K562 (cell line): ENCODE data around the gene C6orf163. TPM values are rescaled to one million over a fixed set of nuclear protein-coding genes. Genes with fewer than 3 reads are reported as not detected.

Experiments used
- ATAC-seq: fragments of 200-7000 bp; cut with Tn5 transposase; 3 replicates; pipeline ENCODE4 v1.9.1; 2020; ENCODE audit warnings: moderate library complexity
- BruUV-seq: library from RNA; stranded (reverse); fragments of 400-500 nt; replicated peaks from 2 replicates; lab custom pipeline; 2021; lab: Mats Ljungman, UMichigan
- CTCF ChIA-PET: fragments of 300-600 bp; formaldehyde crosslinking; extraction: SDS; loops from one replicate; lab custom pipeline; 2021; ENCODE audit warnings: low intra/inter-chr PET ratio; lab: Yijun Ruan, JAX
- POLR2A ChIA-PET: fragments of 300-600, 350-650 bp; sonication (Branson Sonifier 250); formaldehyde crosslinking; extraction: SDS; loops from one replicate; lab custom pipeline; 2021; ENCODE audit warnings: antibody characterized with exemption, inconsistent platforms; lab: Yijun Ruan, JAX
- DNase-seq, 4 experiments: peaks; one replicate each; pipeline versions ENCODE4 v3.0.0 to v3.0.0-alpha.2; 2011 to 2018; ENCODE audit warnings: low spot score in 3 of 4, mixed read lengths in 3 of 4; ENCODE audit errors: extremely low read depth in 1 of 4
- FAIRE-seq: peaks from 2 replicates; lab custom pipeline; 2011; peaks lifted over from hg19 to GRCh38; lab: Jason Lieb, UNC
- H2AFZ ChIP-seq: 2 replicates; pipeline ENCODE4 v1.6.0; 2011; ENCODE audit warnings: low read depth, low read length, control low read depth, inconsistent platforms
- H3K27ac ChIP-seq: fragments of 200-600 bp; 3 replicates; pipeline ENCODE4 v1.8.0; 2011; ENCODE audit warnings: low read depth, mild to moderate bottlenecking, control low read depth, inconsistent platforms, low read length, moderate library complexity, mixed read lengths; ENCODE audit errors: extremely low read depth
- H3K27me3 ChIP-seq, 2 experiments: fragments of 300-600 bp in 1 of 2; 2 replicates in 1 of 2; 3 replicates in 1 of 2; pipeline versions ENCODE4 v1.6.0 to v1.8.0; 2011; ENCODE audit warnings: inconsistent platforms in 2 of 2, low read length in 2 of 2, mild to moderate bottlenecking in 1 of 2, mixed read lengths in 1 of 2, moderate library complexity in 1 of 2; ENCODE audit not compliant: control insufficient read depth in 2 of 2, insufficient read depth in 2 of 2
- H3K36me3 ChIP-seq: fragments of 300-600 bp; 3 replicates; pipeline ENCODE4 v1.8.0; 2011; ENCODE audit warnings: mild to moderate bottlenecking, low read length, inconsistent platforms; ENCODE audit not compliant: control insufficient read depth, insufficient read depth
- H3K4me1 ChIP-seq, 2 experiments: fragments of 200-600 bp in 1 of 2; replicated peaks in 1 of 2; 2 replicates in 1 of 2; 3 replicates in 1 of 2; pipeline versions ENCODE4 v1.5.1 to v1.8.0; 2011; ENCODE audit warnings: inconsistent platforms in 2 of 2, low read length in 2 of 2, mild to moderate bottlenecking in 1 of 2, mixed read lengths in 1 of 2, moderate library complexity in 1 of 2; ENCODE audit not compliant: control insufficient read depth in 2 of 2, insufficient read depth in 2 of 2
- H3K4me2 ChIP-seq: 2 replicates; pipeline ENCODE4 v1.6.1; 2011; ENCODE audit warnings: low read length, control low read depth, inconsistent platforms, mixed read lengths; ENCODE audit not compliant: insufficient read depth
- H3K4me3 ChIP-seq: fragments of 200-600 bp; sonication (generic), shearing (Covaris generic); 2 replicates; pipeline ENCODE4 v1.5.1; 2016; ENCODE audit warnings: control low read depth, inconsistent platforms
- H3K79me2 ChIP-seq: fragments of 200-600 bp; 3 replicates; pipeline ENCODE4 v1.8.0; 2011; ENCODE audit warnings: low read length, inconsistent platforms; ENCODE audit not compliant: control insufficient read depth, insufficient read depth
- H3K9ac ChIP-seq, 2 experiments: 2 replicates each; pipeline versions ENCODE4 v1.6.0 to v1.6.1; 2011; ENCODE audit warnings: low read depth in 2 of 2, low read length in 2 of 2, control low read depth in 1 of 2, inconsistent platforms in 1 of 2, mild to moderate bottlenecking in 1 of 2, mixed read lengths in 1 of 2; ENCODE audit not compliant: insufficient read depth in 1 of 2
- H3K9me1 ChIP-seq: one replicate; pipeline ENCODE4 v1.6.0; 2011; ENCODE audit warnings: inconsistent platforms, mild to moderate bottlenecking, low read length, moderate library complexity; ENCODE audit not compliant: control insufficient read depth, insufficient read depth
- H3K9me3 ChIP-seq: replicated peaks from 2 replicates; pipeline ENCODE4 v1.5.1; 2011; ENCODE audit warnings: low read depth, low read length, inconsistent platforms; ENCODE audit not compliant: control insufficient read depth, insufficient read depth
- H4K20me1 ChIP-seq: replicated peaks from 2 replicates; pipeline ENCODE4 v1.6.1; 2011; ENCODE audit warnings: low read length, inconsistent platforms, mixed read lengths; ENCODE audit not compliant: control insufficient read depth, insufficient read depth
- CBFB ChIP-seq: sonication (generic); formaldehyde crosslinking; IDR thresholded peaks from 2 replicates; pipeline ENCODE4 v1.4.0; 2020; ENCODE audit warnings: mild to moderate bottlenecking, missing genetic modification reagents
- KDM5B ChIP-seq: fragments of 200-600 bp; sonication (generic); IDR thresholded peaks from 2 replicates; pipeline ENCODE4 v1.6.1; 2012; ENCODE audit warnings: low read depth, mild to moderate bottlenecking, moderate library complexity, low read length, control low read depth, inconsistent platforms; ENCODE audit not compliant: insufficient replicate concordance
- NFATC3 ChIP-seq: fragments of 450-650 bp; IDR thresholded peaks from 2 replicates; pipeline ENCODE4 v1.6.1; 2017; ENCODE audit warnings: mild to moderate bottlenecking
- NR1H2 ChIP-seq: sonication (generic); formaldehyde crosslinking; IDR thresholded peaks from 2 replicates; pipeline ENCODE4 v1.4.0; 2020; ENCODE audit warnings: mild to moderate bottlenecking, missing genetic modification reagents
- RBM15 ChIP-seq: fragments of 200-400 bp; formaldehyde crosslinking; IDR thresholded peaks from 2 replicates; pipeline ENCODE4 v1.6.1; 2018; ENCODE audit warnings: mild to moderate bottlenecking, low read length, moderate library complexity; ENCODE audit not compliant: insufficient read depth
- TCF7 ChIP-seq: sonication (generic); IDR thresholded peaks from 2 replicates; pipeline ENCODE4 v1.6.1; 2016; ENCODE audit warnings: antibody characterized with exemption, borderline replicate concordance
- U2AF2 ChIP-seq: fragments of 200-400 bp; formaldehyde crosslinking; optimal IDR thresholded peaks from 2 replicates; pipeline ENCODE3; 2017; ENCODE audit warnings: low read depth, mild to moderate bottlenecking, low read length
- ZNF175 ChIP-seq: fragments of 200-800 bp; sonication (Bioruptor generic); IDR thresholded peaks from 2 replicates; pipeline ENCODE4 v1.6.1; 2016; ENCODE audit warnings: low read depth, mild to moderate bottlenecking, missing genetic modification characterization, missing compliant biosample characterization
- ZNF324 ChIP-seq: fragments of 250-450 bp; sonication (Bioruptor Pico); IDR thresholded peaks from 2 replicates; pipeline ENCODE4 v1.4.0; 2020; ENCODE audit warnings: mild to moderate bottlenecking
- ZNF668 ChIP-seq: fragments of 250-450 bp; sonication (Bioruptor Pico); IDR thresholded peaks from 2 replicates; pipeline ENCODE4 v1.8.0; 2022; ENCODE audit warnings: mild to moderate bottlenecking, inconsistent platforms
- ZNF696 ChIP-seq: fragments of 250-450 bp; sonication (Bioruptor Pico); conservative IDR thresholded peaks from 2 replicates; pipeline ENCODE4 v1.4.0; 2020; ENCODE audit warnings: mild to moderate bottlenecking, moderate library complexity
- WGBS: fragments of 100-300 bp; shearing (Covaris generic); methylation state at CpG from one replicate; pipeline ENCODE4 v1.1.6; 2016; ENCODE audit warnings: low coverage, mixed read lengths; ENCODE audit not compliant: insufficient coverage; ENCODE audit errors: missing lambda C conversion rate; 5-methylcytosine and 5-hydroxymethylcytosine counted together
- in situ Hi-C: fragments of 300-500 bp; cut with MboI; formaldehyde crosslinking; loops from 4 replicates; pipeline ENCODE4 v1.15.0; 2018; ENCODE audit warnings: inconsistent platforms, mixed read lengths
- intact Hi-C: fragments of 100-400 bp; cut with micrococcal nuclease; formaldehyde crosslinking; loops from 2 replicates; pipeline ENCODE4 v1.14.2; 2022
- polyA plus RNA-seq, 8 experiments: library from polyadenylated mRNA; depleted of rRNA in 4 of 8; stranded (reverse) in 5 of 8; unstranded in 3 of 8; fragments of >200 nt; fragmentation: Nextera tagmentation in 2 of 8; fragmentation: Illumina TruSeq in 1 of 8; extraction: Ambion mirVana in 2 of 8; extraction: Trizol in 1 of 8; gene quantifications; 2 replicates each; pipeline versions ENCODE4 v1.2.1 to v1.2.3, GENCODE V29; 2011 to 2014; ENCODE audit warnings: inconsistent platforms in 1 of 8, missing spikeins in 1 of 8
- total RNA-seq, 7 experiments: library from RNA; depleted of rRNA in 6 of 7; stranded (reverse); fragments of >200 nt in 6 of 7; fragmentation: Illumina TruSeq in 2 of 7; extraction: Trizol in 2 of 7; gene quantifications; 2 replicates each; pipeline versions ENCODE4 v1.2.1 to v1.2.3, GENCODE V29; 2011 to 2021; ENCODE audit warnings: low replicate concordance in 1 of 7
- TF ChIP-seq, protein P1 (sequence below): fragments of 250-450 bp; sonication (Bioruptor Pico); IDR thresholded peaks from 2 replicates; pipeline ENCODE4 v1.9.0; 2021; ENCODE audit warnings: mild to moderate bottlenecking, inconsistent platforms
- TF ChIP-seq, protein P2 (sequence below), 2 experiments: fragments of 250-450 bp in 1 of 2; fragments of 450-650 bp in 1 of 2; sonication (Bioruptor Pico) in 1 of 2; IDR thresholded peaks; 2 replicates each; pipeline versions ENCODE4 v1.6.1 to v1.8.0; 2016 to 2021; ENCODE audit warnings: mild to moderate bottlenecking in 2 of 2, moderate library complexity in 2 of 2, missing compliant biosample characterization in 1 of 2, missing genetic modification characterization in 1 of 2

The C6orf163 gene
- total and polyA plus RNA-seq, 9 of the 15 experiments (the other 6 are each of a cell fraction or from before 2014, with no cell fraction given): 0.67 to 4.7 (median 1.5) TPM

DNA sequence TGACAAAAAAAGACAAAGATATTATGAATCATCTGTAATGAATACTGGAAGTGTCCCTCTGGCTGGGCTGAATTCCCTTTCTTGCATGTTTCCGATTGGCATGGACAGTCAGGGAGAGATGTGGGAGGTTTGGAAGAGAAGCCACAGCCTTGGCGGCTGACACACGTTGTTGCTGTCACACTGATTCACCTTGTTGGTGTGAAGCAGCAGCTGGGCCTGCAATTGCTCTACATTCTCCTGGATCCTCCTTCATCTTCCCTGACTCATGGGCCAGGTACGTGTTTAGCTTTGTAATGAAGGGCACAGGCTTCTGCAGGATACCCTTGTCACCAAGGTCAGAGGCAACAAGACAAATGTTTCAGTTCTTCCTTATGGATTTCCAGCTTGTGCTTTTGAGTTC, 35.6 kb upstream of the C6orf163 start:
- H3K4me1 ChIP-seq: no peaks in the 10 kb centered on the region
- 4% methylated on average over 4 of the region's 4 CpGs for WGBS
- peak; percentile 49 for FAIRE-seq
- no peaks in the 10 kb centered on the region for H4K20me1 ChIP-seq
- no peak overlapping the region for H3K9ac ChIP-seq
- TF ChIP-seq ZNF668 (no peak), NFATC3 (no peak), U2AF2 (no peak), CBFB (CRISPR knock-in tag) (no peak), TCF7 (no peak), ZNF175 (CRISPR knock-in tag) (no peak), KDM5B (no peak), NR1H2 (CRISPR knock-in tag) (no peak), RBM15 (no peak), ZNF324 (CRISPR knock-in tag) (no peak), ZNF696 (CRISPR knock-in tag) (no peak)
- TF ChIP-seq, protein P1, sequence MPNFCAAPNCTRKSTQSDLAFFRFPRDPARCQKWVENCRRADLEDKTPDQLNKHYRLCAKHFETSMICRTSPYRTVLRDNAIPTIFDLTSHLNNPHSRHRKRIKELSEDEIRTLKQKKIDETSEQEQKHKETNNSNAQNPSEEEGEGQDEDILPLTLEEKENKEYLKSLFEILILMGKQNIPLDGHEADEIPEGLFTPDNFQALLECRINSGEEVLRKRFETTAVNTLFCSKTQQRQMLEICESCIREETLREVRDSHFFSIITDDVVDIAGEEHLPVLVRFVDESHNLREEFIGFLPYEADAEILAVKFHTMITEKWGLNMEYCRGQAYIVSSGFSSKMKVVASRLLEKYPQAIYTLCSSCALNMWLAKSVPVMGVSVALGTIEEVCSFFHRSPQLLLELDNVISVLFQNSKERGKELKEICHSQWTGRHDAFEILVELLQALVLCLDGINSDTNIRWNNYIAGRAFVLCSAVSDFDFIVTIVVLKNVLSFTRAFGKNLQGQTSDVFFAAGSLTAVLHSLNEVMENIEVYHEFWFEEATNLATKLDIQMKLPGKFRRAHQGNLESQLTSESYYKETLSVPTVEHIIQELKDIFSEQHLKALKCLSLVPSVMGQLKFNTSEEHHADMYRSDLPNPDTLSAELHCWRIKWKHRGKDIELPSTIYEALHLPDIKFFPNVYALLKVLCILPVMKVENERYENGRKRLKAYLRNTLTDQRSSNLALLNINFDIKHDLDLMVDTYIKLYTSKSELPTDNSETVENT (CRISPR knock-in tag): no peak
- TF ChIP-seq, protein P2, sequence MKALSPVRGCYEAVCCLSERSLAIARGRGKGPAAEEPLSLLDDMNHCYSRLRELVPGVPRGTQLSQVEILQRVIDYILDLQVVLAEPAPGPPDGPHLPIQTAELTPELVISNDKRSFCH (CRISPR knock-in tag; IDR thresholded peaks at IDR 0.05): no peak
- TF ChIP-seq, protein P2 (tag; IDR thresholded peaks at IDR 0.05): no peak
- no peak overlapping the region for H3K4me2 ChIP-seq
- H2AFZ ChIP-seq: no peak overlapping the region
- peaks cover 0 to 5% of the 10 kb centered on the region in 2 experiments; a peak in 3 of 5 replicates for H3K27me3 ChIP-seq
- no peak for ATAC-seq
- CTCF ChIA-PET: no interaction called here
- DNase-seq: no peak
- intact Hi-C loops: no loop called here
- no peaks in the 10 kb centered on the region for H3K9me1 ChIP-seq
- in situ Hi-C loops: no loop called here
- H3K4me3 ChIP-seq: no peak overlapping the region
- no peak overlapping the region for H3K27ac ChIP-seq
- no TSS peak for BruUV-seq
- POLR2A ChIA-PET: no interaction called here
- no peaks in the 10 kb centered on the region for H3K9me3 ChIP-seq
- H3K36me3 ChIP-seq: no peaks in the 10 kb centered on the region
- H3K79me2 ChIP-seq: no peaks in the 10 kb centered on the region
